ENCODE measurements around the gene SPR. TPM values are rescaled to one million over a fixed set of nuclear protein-coding genes. Genes with fewer than 3 reads are reported as not detected.
A peak's percentile ranks its signal among the peaks of the same experiment; 100 is the strongest.

The SPR gene
- total and polyA plus RNA-seq, 2 donors (not counting 1 experiment from before 2014, with no cell fraction given): not detected

DNA sequence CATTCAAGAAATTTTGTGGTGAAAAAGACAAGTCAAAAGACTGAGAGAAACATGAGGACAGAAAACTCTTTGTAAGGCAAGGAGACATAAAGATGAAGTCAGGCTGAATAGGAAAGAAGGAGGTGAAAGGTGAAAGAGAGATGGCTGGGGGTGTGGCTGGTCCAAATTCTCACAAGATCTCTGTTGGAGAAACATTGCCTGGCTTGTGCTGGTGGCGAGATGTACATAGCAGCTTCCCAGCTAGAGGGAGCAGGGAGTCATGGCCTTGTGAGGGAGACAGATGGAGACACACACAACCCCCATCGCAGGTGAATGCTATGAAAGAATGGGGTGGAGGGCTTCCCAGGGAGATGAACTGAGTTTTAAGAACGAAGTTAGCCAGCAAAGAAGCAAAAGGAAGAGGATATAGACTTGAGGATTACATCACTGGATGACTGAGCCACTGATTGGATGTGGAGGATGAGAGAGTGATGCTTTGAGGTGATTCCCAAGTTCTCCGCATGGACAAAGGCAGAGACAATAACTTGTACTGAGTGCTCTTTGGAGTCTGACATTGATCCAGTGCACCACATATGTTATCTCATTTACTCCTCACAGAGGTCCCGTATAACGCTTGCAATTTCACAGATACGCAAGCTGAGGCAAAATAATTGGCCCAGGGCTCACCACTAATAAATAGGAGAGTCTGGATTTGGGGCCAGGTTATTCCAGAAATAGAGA is 26.4 kb downstream of the SPR start:
- Mint-ChIP-seq H3K27ac (no peak overlapping the region), H3K9me3 (ENCODE audit: insufficient read depth) (no peaks in the 10 kb centered on the region), H3K4me1 (peaks cover 30% of the 10 kb centered on the region), H3K4me3 (peak overlapping the region; percentile 14), H3K27me3 (peaks cover 64% of the 10 kb centered on the region)
- Histone ChIP-seq H3K79me2 (ENCODE audit: control insufficient read depth, insufficient read depth, low read length) (no peaks in the 10 kb centered on the region), H2AFZ (ENCODE audit: insufficient read depth, low read depth, low read length, poor library complexity, severe bottlenecking) (no peak overlapping the region), H3K4me2 (replicated peaks; ENCODE audit: low read depth, low read length, poor library complexity, severe bottlenecking) (no peak overlapping the region), H3K4me3 (ENCODE audit: control extremely low read depth in 1 of 5, extremely low read depth in 1 of 5, insufficient read depth in 1 of 5, low read depth in 2 of 5, low read length in 4 of 5) (no peak overlapping the region), H4K20me1 (ENCODE audit: control insufficient read depth, insufficient read depth, low read length, poor library complexity, severe bottlenecking) (no peaks in the 10 kb centered on the region), H3K36me3 (replicated peaks in 1 of 2; ENCODE audit: control extremely low read depth in 1 of 2, control insufficient read depth in 1 of 2, extremely low read depth in 1 of 2, insufficient read depth in 2 of 2, low read length in 1 of 2) (no peaks in the 10 kb centered on the region), H3K27ac (ENCODE audit: low read length in 2 of 2) (no peak overlapping the region), H3K9ac (ENCODE audit: low read length) (no peak overlapping the region), H3K27me3 (replicated peaks in 1 of 4; ENCODE audit: control extremely low read depth in 1 of 4, control insufficient read depth in 3 of 4, insufficient read depth in 4 of 4, low read length in 3 of 4) (peaks cover 0 to 71% (median 66%) of the 10 kb centered on the region in 4 experiments), H3K4me1 (ENCODE audit: control insufficient read depth in 2 of 2, insufficient read depth in 2 of 2, low read length in 2 of 2) (peaks cover 33 to 47% of the 10 kb centered on the region in 2 donors), H3K9me3 (ENCODE audit: control extremely low read depth in 1 of 3, control insufficient read depth in 2 of 3, insufficient read depth in 1 of 3, low read length in 2 of 3) (peaks cover 0 to 31% (median 0%) of the 10 kb centered on the region in 3 donors)
- DNase-seq (no peak), ATAC-seq (ENCODE audit: low read depth) (no peak)
- ChIA-PET POLR2A (no interaction called here), CTCF (no interaction called here)
- intact Hi-C loops (cut with micrococcal nuclease): loop anchor here (5.0 kb wide), 1 partner anchor 1636 kb away; no protein-coding TSS in a partner anchor
- TF ChIP-seq CTCF (IDR thresholded peaks at IDR 0.05): no peak
- no peak for TF ChIP-seq EZH2 (IDR thresholded peaks at IDR 0.05; ENCODE audit: borderline replicate concordance, insufficient read depth, low read depth, low read length, poor library complexity, severe bottlenecking)
- 8% methylated on average over 2 of the region's 7 CpGs for WGBS (ENCODE audit: insufficient coverage)

DNA sequence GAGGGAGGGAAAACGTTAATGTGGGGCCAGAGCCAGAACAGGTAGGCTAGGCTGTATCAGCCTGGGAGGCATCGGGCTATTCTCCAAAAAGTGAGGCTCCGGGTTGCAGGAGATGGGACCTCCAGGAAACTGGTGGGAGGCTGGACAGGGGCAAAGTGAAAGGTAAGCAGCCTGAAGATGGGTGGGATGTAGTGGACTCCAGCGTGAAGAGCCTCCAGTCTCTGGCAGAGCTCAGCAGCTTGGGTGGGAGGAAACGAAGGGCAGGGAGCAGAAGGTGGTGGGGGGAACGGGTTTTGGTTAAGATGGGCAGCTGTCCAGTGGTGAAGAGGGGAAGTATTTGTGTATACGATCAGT is 27.0 kb downstream of the SPR start:
- 4% methylated on average over 7 of the region's 7 CpGs for WGBS (ENCODE audit: insufficient coverage)
- ATAC-seq (ENCODE audit: low read depth) (no peak), DNase-seq (no peak)
- no peak overlapping the region for H3K27ac ChIP-seq (ENCODE audit: low read length in 2 of 2)
- Mint-ChIP-seq H3K9me3 (ENCODE audit: insufficient read depth) (no peaks in the 10 kb centered on the region), H3K27me3 (peaks cover 64% of the 10 kb centered on the region), H3K4me3 (peak overlapping the region; percentile 14), H3K27ac (no peak overlapping the region), H3K4me1 (peaks cover 32% of the 10 kb centered on the region)
- no peaks in the 10 kb centered on the region for H4K20me1 ChIP-seq (ENCODE audit: control insufficient read depth, insufficient read depth, low read length, poor library complexity, severe bottlenecking)
- peaks cover 36 to 50% of the 10 kb centered on the region in 2 donors for H3K4me1 ChIP-seq (ENCODE audit: control insufficient read depth in 2 of 2, insufficient read depth in 2 of 2, low read length in 2 of 2)
- CTCF ChIA-PET: no interaction called here
- no peak overlapping the region for H3K4me3 ChIP-seq (ENCODE audit: control extremely low read depth in 1 of 5, extremely low read depth in 1 of 5, insufficient read depth in 1 of 5, low read depth in 2 of 5, low read length in 4 of 5)
- TF ChIP-seq CTCF (IDR thresholded peaks at IDR 0.05) (no peak), EZH2 (IDR thresholded peaks at IDR 0.05; ENCODE audit: borderline replicate concordance, insufficient read depth, low read depth, low read length, poor library complexity, severe bottlenecking) (no peak)
- no peaks in the 10 kb centered on the region for H3K79me2 ChIP-seq (ENCODE audit: control insufficient read depth, insufficient read depth, low read length)
- POLR2A ChIA-PET: no interaction called here
- intact Hi-C loops (cut with micrococcal nuclease): loop anchor here (5.0 kb wide), 1 partner anchor 1637 kb away; no protein-coding TSS in a partner anchor
- H3K9me3 ChIP-seq (ENCODE audit: control extremely low read depth in 1 of 3, control insufficient read depth in 2 of 3, insufficient read depth in 1 of 3, low read length in 2 of 3): peaks cover 0 to 34% (median 0%) of the 10 kb centered on the region in 3 donors
- no peak overlapping the region for H3K9ac ChIP-seq (ENCODE audit: low read length)
- no peak overlapping the region for H2AFZ ChIP-seq (ENCODE audit: insufficient read depth, low read depth, low read length, poor library complexity, severe bottlenecking)
- peaks cover 0 to 72% (median 65%) of the 10 kb centered on the region in 4 experiments for H3K27me3 ChIP-seq (replicated peaks in 1 of 4; ENCODE audit: control extremely low read depth in 1 of 4, control insufficient read depth in 3 of 4, insufficient read depth in 4 of 4, low read length in 3 of 4)
- no peaks in the 10 kb centered on the region for H3K36me3 ChIP-seq (replicated peaks in 1 of 2; ENCODE audit: control extremely low read depth in 1 of 2, control insufficient read depth in 1 of 2, extremely low read depth in 1 of 2, insufficient read depth in 2 of 2, low read length in 1 of 2)
- H3K4me2 ChIP-seq (replicated peaks; ENCODE audit: low read depth, low read length, poor library complexity, severe bottlenecking): no peak overlapping the region

Data from B cell (primary cell).